Activated CD4-positive, CD25-positive, alpha-beta regulatory T cell (primary cell): ENCODE results near the gene RNF168.
"Not testable (repeated sequence)": the region's sequence is repeated elsewhere in the genome, so short reads cannot be mapped to it uniquely, and the experiment has no call there.

Source experiments
- DNase-seq, 4 experiments: peaks; one replicate each; lab custom pipeline; 2025; lab: John Stamatoyannopoulos, UW

Gene RNF168

GRCh38 chr3:196471551-196471950 is 32.0 kb downstream of the RNF168 start:
- no peak for DNase-seq

GRCh38 chr3:196470182-196470581 is 33.4 kb downstream of the RNF168 start:
- DNase-seq: not testable (repeated sequence)

GRCh38 chr3:196463804-196464203 is 39.8 kb downstream of the RNF168 start:
- no peak for DNase-seq

- DNase-seq: no peak
Measured at GRCh38 chr3:196463478-196463756, 40.2 kb downstream of the RNF168 start.

GRCh38 chr3:196462680-196463477 is 40.7 kb downstream of the RNF168 start:
- not testable (repeated sequence) for DNase-seq

GRCh38 chr3:196458063-196458462 is 45.5 kb downstream of the RNF168 start:
- no peak for DNase-seq

GRCh38 chr3:196457470-196457869 is 46.1 kb downstream of the RNF168 start:
- not testable (repeated sequence) for DNase-seq

GRCh38 chr3:196454935-196455334 is 48.6 kb downstream of the RNF168 start:
- no peak for DNase-seq

GRCh38 chr3:196445391-196445790 is 58.2 kb downstream of the RNF168 start:
- DNase-seq: not testable (repeated sequence)

- no peak for DNase-seq
Measured at GRCh38 chr3:196444500-196444894, 59.1 kb downstream of the RNF168 start.

GRCh38 chr3:196440696-196441095 is 62.9 kb downstream of the RNF168 start:
- no peak for DNase-seq

- DNase-seq: no peak
Measured at GRCh38 chr3:196440041-196440537, 63.5 kb downstream of the RNF168 start.

GRCh38 chr3:196432137-196432879 is 71.3 kb downstream of the RNF168 start, which contains the start of gene UBXN7:
Gene UBXN7 (minus strand): TSS chr3:196432427. CDS start chr3:196432399, 28 bp downstream.
- DNase-seq: peak; percentile 87 to 95 (median 94)

GRCh38 chr3:196431181-196432136 is 72.1 kb downstream of the RNF168 start:
- DNase-seq: peak in 2 of 4 experiments; percentile 3 to 21

- no peak for DNase-seq
Measured at GRCh38 chr3:196428041-196428440, 75.5 kb downstream of the RNF168 start.

- DNase-seq: not testable (repeated sequence)
Measured at GRCh38 chr3:196424421-196424820, 79.1 kb downstream of the RNF168 start.

- no peak for DNase-seq
Measured at GRCh38 chr3:196423044-196423781, 80.4 kb downstream of the RNF168 start.

GRCh38 chr3:196421668-196422067 is 81.9 kb downstream of the RNF168 start:
- DNase-seq: not testable (repeated sequence)

- no peak for DNase-seq
Measured at GRCh38 chr3:196419386-196419785, 84.2 kb downstream of the RNF168 start.
